BJ (cell line): Measurements from ENCODE around the gene OR2Y1. TPM values are rescaled to one million over a fixed set of nuclear protein-coding genes. Genes with fewer than 3 reads are reported as not detected.
"Not testable (repeated sequence)": the region's sequence is repeated elsewhere in the genome, so short reads cannot be mapped to it uniquely, and the experiment has no call there.

Experiments
- CTCF ChIA-PET: fragments of 350-600 bp; formaldehyde crosslinking; extraction: SDS; loops from one replicate; lab custom pipeline; 2021; ENCODE audit warnings: antibody characterized with exemption, inconsistent platforms; lab: Yijun Ruan, JAX
- POLR2A ChIA-PET: fragments of 300-600 bp; sonication (Branson Sonifier 250); formaldehyde crosslinking; extraction: SDS; loops from one replicate; lab custom pipeline; 2021; ENCODE audit warnings: antibody characterized with exemption; lab: Charles Lee
- DNase-seq: peaks from one replicate; pipeline ENCODE4 v3.0.0-alpha.2; 2011; ENCODE audit warnings: low read depth
- H3K27me3 ChIP-seq: 2 replicates; pipeline ENCODE4 v1.6.0; 2011; ENCODE audit warnings: low read length; ENCODE audit not compliant: control insufficient read depth, insufficient read depth
- H3K36me3 ChIP-seq: 2 replicates; pipeline ENCODE4 v1.5.1; 2011; ENCODE audit warnings: low read length; ENCODE audit not compliant: control insufficient read depth, insufficient read depth
- H3K4me3 ChIP-seq: 2 replicates; pipeline ENCODE4 v1.5.1; 2011; ENCODE audit warnings: low read depth, mild to moderate bottlenecking, control low read depth, low read length
- CTCF ChIP-seq: IDR thresholded peaks from 2 replicates; pipeline ENCODE4 v1.5.1; 2011; ENCODE audit warnings: low read depth, mild to moderate bottlenecking, control low read depth, inconsistent platforms, low read length, moderate library complexity; ENCODE audit not compliant: insufficient read depth
- polyA minus RNA-seq: library from RNA; depleted of rRNA, polyadenylated mRNA; stranded (reverse); fragments of >200 nt; gene quantifications from 2 replicates; pipeline ENCODE4 v1.2.3, GENCODE V29; 2011; rRNA and poly(A)+ RNA removed
- polyA plus RNA-seq: library from polyadenylated mRNA; depleted of rRNA; stranded (reverse); fragments of >200 nt; gene quantifications from 2 replicates; pipeline ENCODE4 v1.2.3, GENCODE V29; 2011; rRNA removed

The OR2Y1 gene
- polyA plus RNA-seq: not detected in 2 replicates
- not detected in 2 replicates for polyA minus RNA-seq

GRCh38 chr5:180739958-180740357, at the start of gene OR2Y1:
Gene OR2Y1 (minus strand): TSS chr5:180740058. CDS start chr5:180740058, 0 bp downstream.
- Histone ChIP-seq H3K27me3 (no peaks in the 10 kb centered on the region), H3K36me3 (no peaks in the 10 kb centered on the region), H3K4me3 (no peak within 1 kb of the TSS)
- no peak for TF ChIP-seq CTCF
- ChIA-PET CTCF (no interaction called here), POLR2A (no interaction called here)
- DNase-seq: no peak

GRCh38 chr5:180788651-180789410, 49.0 kb upstream of the OR2Y1 start:
- DNase-seq, POLR2A ChIA-PET, H3K27me3 ChIP-seq, H3K4me3 ChIP-seq: not testable (repeated sequence)
- H3K36me3 ChIP-seq: peaks cover 35% of the 10 kb centered on the region
- CTCF ChIA-PET: interaction anchor here (0.7 to 4.2 kb wide), 2 partner anchors 11 to 571 kb away, joined by 3 to 16 read pairs; no protein-coding TSS in a partner anchor

- no peak for TF ChIP-seq CTCF
- ChIA-PET CTCF (interaction anchor here (4.2 to 6.4 kb wide), 3 partner anchors 12 to 80 kb away, joined by 16 to 38 read pairs (median 26); partner anchors contain the start of gene MGAT1), POLR2A (no interaction called here)
- no peaks in the 10 kb centered on the region for H3K27me3 ChIP-seq
- no peak overlapping the region for H3K4me3 ChIP-seq
- DNase-seq: no peak
- peaks cover 33% of the 10 kb centered on the region for H3K36me3 ChIP-seq
Observed at GRCh38 chr5:180787711-180788431, 48.0 kb upstream of the OR2Y1 start.

- ChIA-PET CTCF (interaction anchor here (0.5 to 6.4 kb wide), 7 partner anchors 9 to 381 kb away, joined by 3 to 38 read pairs (median 5); partner anchors contain the start of gene MGAT1), POLR2A (interaction anchor here (0.6 to 2.3 kb wide), 4 partner anchors 9 to 402 kb away, joined by 3 to 15 read pairs (median 4); partner anchors contain the start of gene MGAT1)
- H3K27me3 ChIP-seq: no peaks in the 10 kb centered on the region
- H3K4me3 ChIP-seq: no peak overlapping the region
- peaks cover 25% of the 10 kb centered on the region for H3K36me3 ChIP-seq
- DNase-seq: no peak
- TF ChIP-seq CTCF: no peak
Observed at GRCh38 chr5:180786531-180787398, 46.9 kb upstream of the OR2Y1 start.

- no peak overlapping the region for H3K4me3 ChIP-seq
- peaks cover 15% of the 10 kb centered on the region for H3K36me3 ChIP-seq
- ChIA-PET CTCF (interaction anchor here (0.5 to 6.4 kb wide), 12 partner anchors 10 to 382 kb away, joined by 3 to 38 read pairs (median 4); partner anchors contain the start of gene MGAT1), POLR2A (interaction anchor here (0.6 to 2.3 kb wide), 4 partner anchors 10 to 403 kb away, joined by 3 to 15 read pairs (median 4); partner anchors contain the start of gene MGAT1)
- H3K27me3 ChIP-seq: no peaks in the 10 kb centered on the region
- peak; percentile 50 for DNase-seq
- no peak for TF ChIP-seq CTCF
Observed at GRCh38 chr5:180785794-180786221, 46.0 kb upstream of the OR2Y1 start.
